AG08395 (cell line): ENCODE measurements around the gene IPO5.
"Not testable (repeated sequence)": the region's sequence is repeated elsewhere in the genome, so short reads cannot be mapped to it uniquely, and the experiment has no call there.

Experiments used
- DNase-seq: peaks from one replicate; pipeline ENCODE4 v3.0.0; 2012; ENCODE audit warnings: mixed read lengths, low spot score

IPO5 gene

GRCh38 chr13:98014766-98015165, 61.3 kb downstream of the IPO5 start:
- DNase-seq, result peak; percentile 81

GRCh38 chr13:98018293-98018692, 64.8 kb downstream of the IPO5 start:
- no peak for DNase-seq

GRCh38 chr13:98019186-98019585, 65.7 kb downstream of the IPO5 start:
- DNase-seq, result no peak

- no peak for DNase-seq
Measured at GRCh38 chr13:98020271-98020670, 66.8 kb downstream of the IPO5 start.

- DNase-seq, result peak; percentile 44
Measured at GRCh38 chr13:98022210-98022609, 68.7 kb downstream of the IPO5 start.

GRCh38 chr13:98025480-98026025, 72.1 kb downstream of the IPO5 start:
- DNase-seq, result no peak

GRCh38 chr13:98026457-98026857, 73.0 kb downstream of the IPO5 start:
- no peak for DNase-seq

- DNase-seq, result no peak
Measured at GRCh38 chr13:98032168-98032567, 78.7 kb downstream of the IPO5 start.

- peak; percentile 67 for DNase-seq
Measured at GRCh38 chr13:98033277-98034247, 80.1 kb downstream of the IPO5 start.

- no peak for DNase-seq
Measured at GRCh38 chr13:98035373-98035772, 81.9 kb downstream of the IPO5 start.

GRCh38 chr13:98036564-98037302, 83.3 kb downstream of the IPO5 start:
- DNase-seq, result not testable (repeated sequence)

- no peak for DNase-seq
Measured at GRCh38 chr13:98039261-98039660, 85.8 kb downstream of the IPO5 start.

GRCh38 chr13:98039964-98040363, 86.5 kb downstream of the IPO5 start:
- no peak for DNase-seq

GRCh38 chr13:98041081-98041820, 87.8 kb downstream of the IPO5 start:
- DNase-seq, result peak; percentile 63

- no peak for DNase-seq
Measured at GRCh38 chr13:98044301-98044700, 90.8 kb downstream of the IPO5 start.

- not testable (repeated sequence) for DNase-seq
Measured at GRCh38 chr13:98047785-98048184, 94.3 kb downstream of the IPO5 start.

- DNase-seq, result no peak
Measured at GRCh38 chr13:98048265-98048664, 94.8 kb downstream of the IPO5 start.

GRCh38 chr13:98050041-98050466, 96.6 kb downstream of the IPO5 start:
- no peak for DNase-seq

- DNase-seq, result no peak
Measured at GRCh38 chr13:98052412-98052811, 98.9 kb downstream of the IPO5 start.

GRCh38 chr13:98054301-98054700, 100.8 kb downstream of the IPO5 start:
- no peak for DNase-seq

- DNase-seq, result no peak
Measured at GRCh38 chr13:98055623-98056022, 102.1 kb downstream of the IPO5 start.

GRCh38 chr13:98056839-98057410, 103.5 kb downstream of the IPO5 start:
- no peak for DNase-seq
